Transverse colon (tissue), 3 donors: ENCODE data around the gene LPAR1.

ENCODE experiments used
- CTCF ChIP-seq, 5 experiments: fragments of 200-600 bp in 3 of 5; fragments of 450-650 bp in 2 of 5; sonication (generic) in 3 of 5; IDR thresholded peaks; 1 replicate in 2 of 5; 2 replicates in 3 of 5; pipeline ENCODE4 v1.5.1; 2016 to 2017; ENCODE audit warnings: antibody characterized with exemption in 5 of 5, inconsistent platforms in 3 of 5, mild to moderate bottlenecking in 2 of 5, moderate library complexity in 1 of 5
- POLR2A ChIP-seq: fragments of 450-650 bp; IDR thresholded peaks from one replicate; pipeline ENCODE4 v1.6.1; 2016; ENCODE audit warnings: antibody characterized with exemption, mild to moderate bottlenecking, moderate library complexity

- TF ChIP-seq CTCF (IDR thresholded peaks at IDR 0.05) (no peak), POLR2A (no peak)
These were observed 187.7 kb downstream of the LPAR1 start for GRCh38 chr9:110850401-110851135.
